Adrenal gland (tissue), 5 donors: ENCODE data around the gene CA9.

Source experiments
- CTCF ChIP-seq, 6 experiments: fragments of 450-650 bp in 4 of 6; fragments of 200-600 bp in 2 of 6; sonication (generic) in 1 of 6; IDR thresholded peaks; 1 replicate in 5 of 6; 2 replicates in 1 of 6; pipeline versions ENCODE4 v1.5.1 to v1.8.0; 2016 to 2021; ENCODE audit warnings: antibody characterized with exemption in 6 of 6, mild to moderate bottlenecking in 2 of 6, moderate library complexity in 1 of 6
- POLR2A ChIP-seq, 2 donors: fragments of 450-650 bp; IDR thresholded peaks; one replicate each; pipeline ENCODE4 v1.6.1; 2017; ENCODE audit warnings: antibody characterized with exemption in 2 of 2, mild to moderate bottlenecking in 2 of 2, moderate library complexity in 1 of 2
- donor health status: DM: no; HTN: no; CAD: no.

- no peak for TF ChIP-seq CTCF (IDR thresholded peaks at IDR 0.05)
- TF ChIP-seq POLR2A (IDR thresholded peaks at IDR 0.05), result no peak
Measured at GRCh38 chr9:35702696-35703095, 29.0 kb downstream of the CA9 start.
